ENCODE results near the gene ADISSP.

DNA sequence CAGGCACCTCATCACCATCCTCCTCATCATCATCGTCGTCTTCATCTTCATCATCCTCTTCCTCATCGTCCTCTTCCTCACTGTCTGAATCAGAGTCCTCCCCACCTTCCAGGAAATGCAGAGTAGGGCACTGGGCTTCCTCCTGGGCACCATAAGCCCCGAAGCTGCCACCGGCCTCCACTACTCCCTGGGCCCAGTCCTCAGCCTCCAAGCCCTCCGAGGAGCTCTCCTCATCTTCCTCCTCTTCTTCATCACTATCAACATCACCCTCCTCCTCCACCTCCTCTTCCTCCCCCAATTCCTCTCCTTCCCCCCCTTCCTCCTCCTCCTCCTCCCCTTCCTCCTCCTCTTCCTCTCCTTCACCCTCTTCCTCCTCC, 17.3 kb upstream of the ADISSP start:
- TF ChIP-seq, protein P1, sequence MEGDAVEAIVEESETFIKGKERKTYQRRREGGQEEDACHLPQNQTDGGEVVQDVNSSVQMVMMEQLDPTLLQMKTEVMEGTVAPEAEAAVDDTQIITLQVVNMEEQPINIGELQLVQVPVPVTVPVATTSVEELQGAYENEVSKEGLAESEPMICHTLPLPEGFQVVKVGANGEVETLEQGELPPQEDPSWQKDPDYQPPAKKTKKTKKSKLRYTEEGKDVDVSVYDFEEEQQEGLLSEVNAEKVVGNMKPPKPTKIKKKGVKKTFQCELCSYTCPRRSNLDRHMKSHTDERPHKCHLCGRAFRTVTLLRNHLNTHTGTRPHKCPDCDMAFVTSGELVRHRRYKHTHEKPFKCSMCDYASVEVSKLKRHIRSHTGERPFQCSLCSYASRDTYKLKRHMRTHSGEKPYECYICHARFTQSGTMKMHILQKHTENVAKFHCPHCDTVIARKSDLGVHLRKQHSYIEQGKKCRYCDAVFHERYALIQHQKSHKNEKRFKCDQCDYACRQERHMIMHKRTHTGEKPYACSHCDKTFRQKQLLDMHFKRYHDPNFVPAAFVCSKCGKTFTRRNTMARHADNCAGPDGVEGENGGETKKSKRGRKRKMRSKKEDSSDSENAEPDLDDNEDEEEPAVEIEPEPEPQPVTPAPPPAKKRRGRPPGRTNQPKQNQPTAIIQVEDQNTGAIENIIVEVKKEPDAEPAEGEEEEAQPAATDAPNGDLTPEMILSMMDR (conservative IDR thresholded peaks at IDR 0.05; ENCODE audit: low read depth, low read length), result no peak
- no peak for TF ChIP-seq EZH2 (IDR thresholded peaks at IDR 0.05; ENCODE audit: borderline replicate concordance, low read depth, low read length, poor library complexity, severe bottlenecking)
